ENCODE results near the gene TMEM138.

GRCh38 chr11:61358566-61358965 is 3.6 kb upstream of the TMEM138 start:
- TF ChIP-seq, protein P1, sequence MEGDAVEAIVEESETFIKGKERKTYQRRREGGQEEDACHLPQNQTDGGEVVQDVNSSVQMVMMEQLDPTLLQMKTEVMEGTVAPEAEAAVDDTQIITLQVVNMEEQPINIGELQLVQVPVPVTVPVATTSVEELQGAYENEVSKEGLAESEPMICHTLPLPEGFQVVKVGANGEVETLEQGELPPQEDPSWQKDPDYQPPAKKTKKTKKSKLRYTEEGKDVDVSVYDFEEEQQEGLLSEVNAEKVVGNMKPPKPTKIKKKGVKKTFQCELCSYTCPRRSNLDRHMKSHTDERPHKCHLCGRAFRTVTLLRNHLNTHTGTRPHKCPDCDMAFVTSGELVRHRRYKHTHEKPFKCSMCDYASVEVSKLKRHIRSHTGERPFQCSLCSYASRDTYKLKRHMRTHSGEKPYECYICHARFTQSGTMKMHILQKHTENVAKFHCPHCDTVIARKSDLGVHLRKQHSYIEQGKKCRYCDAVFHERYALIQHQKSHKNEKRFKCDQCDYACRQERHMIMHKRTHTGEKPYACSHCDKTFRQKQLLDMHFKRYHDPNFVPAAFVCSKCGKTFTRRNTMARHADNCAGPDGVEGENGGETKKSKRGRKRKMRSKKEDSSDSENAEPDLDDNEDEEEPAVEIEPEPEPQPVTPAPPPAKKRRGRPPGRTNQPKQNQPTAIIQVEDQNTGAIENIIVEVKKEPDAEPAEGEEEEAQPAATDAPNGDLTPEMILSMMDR (IDR thresholded peaks at IDR 0.05) = no peak
- TF ChIP-seq POLR2A (IDR thresholded peaks at IDR 0.05) = no peak

Measured in uterus (tissue), 2 donors.